ENCODE measurements around the gene SERTAD3.

GRCh38 chr19:40398417-40399131 is 45.6 kb downstream of the SERTAD3 start:
- TF ChIP-seq EP300 (IDR thresholded peaks at IDR 0.05) (no peak), POLR2AphosphoS5 (IDR thresholded peaks at IDR 0.05) (no peak)
- TF ChIP-seq, protein P1, sequence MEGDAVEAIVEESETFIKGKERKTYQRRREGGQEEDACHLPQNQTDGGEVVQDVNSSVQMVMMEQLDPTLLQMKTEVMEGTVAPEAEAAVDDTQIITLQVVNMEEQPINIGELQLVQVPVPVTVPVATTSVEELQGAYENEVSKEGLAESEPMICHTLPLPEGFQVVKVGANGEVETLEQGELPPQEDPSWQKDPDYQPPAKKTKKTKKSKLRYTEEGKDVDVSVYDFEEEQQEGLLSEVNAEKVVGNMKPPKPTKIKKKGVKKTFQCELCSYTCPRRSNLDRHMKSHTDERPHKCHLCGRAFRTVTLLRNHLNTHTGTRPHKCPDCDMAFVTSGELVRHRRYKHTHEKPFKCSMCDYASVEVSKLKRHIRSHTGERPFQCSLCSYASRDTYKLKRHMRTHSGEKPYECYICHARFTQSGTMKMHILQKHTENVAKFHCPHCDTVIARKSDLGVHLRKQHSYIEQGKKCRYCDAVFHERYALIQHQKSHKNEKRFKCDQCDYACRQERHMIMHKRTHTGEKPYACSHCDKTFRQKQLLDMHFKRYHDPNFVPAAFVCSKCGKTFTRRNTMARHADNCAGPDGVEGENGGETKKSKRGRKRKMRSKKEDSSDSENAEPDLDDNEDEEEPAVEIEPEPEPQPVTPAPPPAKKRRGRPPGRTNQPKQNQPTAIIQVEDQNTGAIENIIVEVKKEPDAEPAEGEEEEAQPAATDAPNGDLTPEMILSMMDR (IDR thresholded peaks at IDR 0.05): no peak
